ENCODE results near the gene WDR17. TPM values are rescaled to one million over a fixed set of nuclear protein-coding genes. Genes with fewer than 3 reads are reported as not detected.

WDR17 gene
- total RNA-seq, 1 experiment from 2014 or later = 7.6 TPM

DNA sequence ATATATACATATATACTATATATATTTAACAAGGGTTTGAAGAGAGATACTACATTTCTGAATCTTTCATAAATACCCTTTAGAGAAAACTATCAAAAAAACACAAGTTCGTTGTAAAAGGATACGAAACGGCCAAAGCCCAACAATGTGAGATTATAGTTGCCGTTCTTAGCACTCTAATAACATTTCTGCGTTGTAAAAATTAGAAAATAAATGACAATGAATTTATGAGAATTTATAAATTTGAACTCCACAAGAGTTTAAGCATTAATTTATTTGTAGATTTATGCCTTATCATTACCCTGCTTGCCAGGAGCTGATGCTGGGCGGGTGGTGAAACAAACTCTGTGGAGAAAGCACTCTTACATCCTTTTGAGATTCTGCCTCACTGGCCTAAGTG, 1.1 kb downstream of the WDR17 start:
- Mint-ChIP-seq H3K27ac (ENCODE audit: unreplicated experiment) (no peak overlapping the region), H3K27me3 (ENCODE audit: unreplicated experiment) (no peaks in the 10 kb centered on the region), H3K4me3 (ENCODE audit: low read depth, unreplicated experiment) (peak overlapping the region; percentile 84), H3K36me3 (ENCODE audit: insufficient read depth, unreplicated experiment) (peaks cover 12% of the 10 kb centered on the region), H3K9me3 (ENCODE audit: low read depth, unreplicated experiment) (no peaks in the 10 kb centered on the region), H3K4me1 (ENCODE audit: low read depth, unreplicated experiment) (no peaks in the 10 kb centered on the region)
- intact Hi-C loops (cut with micrococcal nuclease; ENCODE audit: unreplicated experiment) = no loop called here
- no peak for TF ChIP-seq CTCF (IDR thresholded peaks at IDR 0.05; ENCODE audit: unreplicated experiment)
- BruUV-seq (replicated peaks) = no TSS peak
- DNase-seq = no peak
- CTCF ChIA-PET = no interaction called here

DNA sequence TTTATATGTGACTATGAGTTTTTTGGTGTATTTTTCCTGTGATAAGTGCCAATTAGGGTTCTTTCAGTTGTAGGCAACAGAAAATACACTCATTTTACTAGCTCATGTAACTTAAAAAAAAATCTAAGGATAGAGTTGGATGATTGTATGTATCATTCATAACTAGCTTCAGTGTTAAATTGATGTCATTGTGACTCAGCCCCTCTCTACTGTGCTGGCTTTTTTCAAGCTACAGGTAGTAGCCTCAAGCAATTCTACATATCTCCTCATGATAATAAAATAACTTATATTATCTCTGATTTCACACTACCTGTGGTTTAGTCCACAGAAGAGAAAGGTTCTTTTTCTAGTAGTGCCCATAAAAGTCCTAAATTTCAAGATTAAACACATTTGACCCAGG, 11.9 kb downstream of the WDR17 start:
- no peak overlapping the region for H3K4me3 Mint-ChIP-seq (ENCODE audit: low read depth, unreplicated experiment)
- no peak for TF ChIP-seq CTCF (IDR thresholded peaks at IDR 0.05; ENCODE audit: unreplicated experiment)
- no peak for DNase-seq
- no peaks in the 10 kb centered on the region for H3K9me3 Mint-ChIP-seq (ENCODE audit: low read depth, unreplicated experiment)
- H3K36me3 Mint-ChIP-seq (ENCODE audit: insufficient read depth, unreplicated experiment) = no peaks in the 10 kb centered on the region
- H3K27me3 Mint-ChIP-seq (ENCODE audit: unreplicated experiment) = no peaks in the 10 kb centered on the region
- intact Hi-C loops (cut with micrococcal nuclease; ENCODE audit: unreplicated experiment) = no loop called here
- no peak overlapping the region for H3K27ac Mint-ChIP-seq (ENCODE audit: unreplicated experiment)
- no TSS peak for BruUV-seq (replicated peaks)
- CTCF ChIA-PET = interaction anchor here (0.6 to 0.7 kb wide), 2 partner anchors 22 to 27 kb away, joined by 5 to 9 read pairs; no protein-coding TSS in a partner anchor
- H3K4me1 Mint-ChIP-seq (ENCODE audit: low read depth, unreplicated experiment) = no peaks in the 10 kb centered on the region

GRCh38 chr4:176084769-176085168, 19.1 kb downstream of the WDR17 start:
- H3K4me1 Mint-ChIP-seq (ENCODE audit: low read depth, unreplicated experiment) = no peaks in the 10 kb centered on the region
- no peaks in the 10 kb centered on the region for H3K36me3 Mint-ChIP-seq (ENCODE audit: insufficient read depth, unreplicated experiment)
- H3K4me3 Mint-ChIP-seq (ENCODE audit: low read depth, unreplicated experiment) = no peak overlapping the region
- H3K27ac Mint-ChIP-seq (ENCODE audit: unreplicated experiment) = no peak overlapping the region
- BruUV-seq (replicated peaks) = no TSS peak
- intact Hi-C loops (cut with micrococcal nuclease; ENCODE audit: unreplicated experiment) = no loop called here
- CTCF ChIA-PET = no interaction called here
- no peak for DNase-seq
- no peaks in the 10 kb centered on the region for H3K9me3 Mint-ChIP-seq (ENCODE audit: low read depth, unreplicated experiment)
- TF ChIP-seq CTCF (IDR thresholded peaks at IDR 0.05; ENCODE audit: unreplicated experiment) = no peak
- no peaks in the 10 kb centered on the region for H3K27me3 Mint-ChIP-seq (ENCODE audit: unreplicated experiment)

DNA sequence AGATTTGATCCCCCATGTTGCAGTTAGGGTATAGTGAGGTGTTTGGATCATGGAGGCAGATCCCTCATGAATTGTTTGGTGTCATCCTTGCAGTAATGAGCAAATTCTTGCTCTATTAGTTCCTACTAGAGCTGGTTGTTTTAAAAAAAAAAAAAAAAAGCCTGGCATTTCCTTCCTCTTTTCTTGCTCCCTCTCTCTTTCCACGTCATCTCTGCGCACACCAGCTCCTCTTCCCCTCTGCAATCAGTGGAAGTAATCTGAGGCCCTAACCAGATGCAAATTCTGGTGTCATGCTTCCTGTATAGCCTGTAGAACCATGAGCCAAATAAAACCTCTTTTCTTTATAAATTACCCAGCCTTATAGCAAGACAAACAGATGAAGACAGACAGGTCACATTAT, 24.5 kb downstream of the WDR17 start:
- no peak overlapping the region for H3K27ac Mint-ChIP-seq (ENCODE audit: unreplicated experiment)

More for the DNA sequence above, 24.5 kb downstream of the WDR17 start:
- H3K9me3 Mint-ChIP-seq (ENCODE audit: low read depth, unreplicated experiment) = peaks cover 2% of the 10 kb centered on the region
- DNase-seq = no peak
- H3K4me3 Mint-ChIP-seq (ENCODE audit: low read depth, unreplicated experiment) = no peak overlapping the region
- no peaks in the 10 kb centered on the region for H3K36me3 Mint-ChIP-seq (ENCODE audit: insufficient read depth, unreplicated experiment)
- intact Hi-C loops (cut with micrococcal nuclease; ENCODE audit: unreplicated experiment) = no loop called here
- CTCF ChIA-PET = no interaction called here
- H3K4me1 Mint-ChIP-seq (ENCODE audit: low read depth, unreplicated experiment) = no peaks in the 10 kb centered on the region
- TF ChIP-seq CTCF (IDR thresholded peaks at IDR 0.05; ENCODE audit: unreplicated experiment) = no peak
- BruUV-seq (replicated peaks) = no TSS peak
- H3K27me3 Mint-ChIP-seq (ENCODE audit: unreplicated experiment) = no peaks in the 10 kb centered on the region
